Measurements from ENCODE around the gene EIF3C.
"Not testable (repeated sequence)": the region's sequence is repeated elsewhere in the genome, so short reads cannot be mapped to it uniquely, and the experiment has no call there.

EIF3C gene

GRCh38 chr16:28746618-28747350, 35.5 kb downstream of the EIF3C start:
- DNase-seq (ENCODE audit: low read depth in 1 of 2, low spot score in 1 of 2), result not testable (repeated sequence)

GRCh38 chr16:28749997-28750465, 38.8 kb downstream of the EIF3C start:
- not testable (repeated sequence) for DNase-seq (ENCODE audit: low read depth in 1 of 2, low spot score in 1 of 2)

- not testable (repeated sequence) for DNase-seq (ENCODE audit: low read depth in 1 of 2, low spot score in 1 of 2)
Observed at GRCh38 chr16:28750469-28751067, 39.3 kb downstream of the EIF3C start.

- not testable (repeated sequence) for DNase-seq (ENCODE audit: low read depth in 1 of 2, low spot score in 1 of 2)
Observed at GRCh38 chr16:28751487-28751886, 40.2 kb downstream of the EIF3C start, which contains the start of gene NPIPB9. Gene NPIPB9 (plus strand): TSS chr16:28751787.

- not testable (repeated sequence) for DNase-seq (ENCODE audit: low read depth in 1 of 2, low spot score in 1 of 2)
Observed at GRCh38 chr16:28781697-28782096, 70.4 kb downstream of the EIF3C start.

- not testable (repeated sequence) for DNase-seq (ENCODE audit: low read depth in 1 of 2, low spot score in 1 of 2)
Observed at GRCh38 chr16:28782357-28782756, 71.1 kb downstream of the EIF3C start.
